Medulla oblongata (tissue), 1 donor: ENCODE measurements around the gene BANP.
A peak's percentile ranks its signal among the peaks of the same experiment; 100 is the strongest.
"Not testable (repeated sequence)": the region's sequence is repeated elsewhere in the genome, so short reads cannot be mapped to it uniquely, and the experiment has no call there.

Source experiments
- DNase-seq: peaks from one replicate; pipeline ENCODE4 v3.0.0-alpha.2; 2015; ENCODE audit errors: extremely low spot score

BANP gene

DNA sequence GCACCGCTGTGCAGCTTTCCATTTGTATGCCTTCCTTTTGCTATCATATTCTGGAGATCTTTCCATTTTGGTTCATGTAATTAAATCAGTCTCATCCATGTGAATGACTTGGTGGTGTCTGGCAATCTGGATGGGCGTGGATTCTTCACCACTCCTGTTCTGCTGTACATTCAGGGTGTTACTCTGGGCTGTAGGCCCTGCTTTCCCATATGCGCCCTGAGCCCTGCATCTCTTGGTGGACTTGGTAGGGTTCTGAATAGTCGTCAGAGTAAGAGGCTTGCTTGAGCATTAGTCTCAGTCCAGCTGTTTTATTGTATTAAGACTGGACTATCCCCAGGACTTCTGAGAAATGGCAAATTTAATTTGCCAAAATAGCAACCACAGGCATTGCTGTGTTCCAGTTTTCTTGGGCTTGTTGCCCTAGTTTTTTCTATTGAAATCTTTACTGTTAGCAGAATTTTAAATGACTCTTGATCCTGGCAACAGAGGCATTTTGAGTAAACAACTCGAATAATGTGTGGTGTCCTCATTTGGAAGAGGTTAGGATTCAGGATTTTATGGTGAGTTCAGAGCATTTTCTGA, 14.9 kb downstream of the BANP start:
- DNase-seq, result peak; percentile 17

DNA sequence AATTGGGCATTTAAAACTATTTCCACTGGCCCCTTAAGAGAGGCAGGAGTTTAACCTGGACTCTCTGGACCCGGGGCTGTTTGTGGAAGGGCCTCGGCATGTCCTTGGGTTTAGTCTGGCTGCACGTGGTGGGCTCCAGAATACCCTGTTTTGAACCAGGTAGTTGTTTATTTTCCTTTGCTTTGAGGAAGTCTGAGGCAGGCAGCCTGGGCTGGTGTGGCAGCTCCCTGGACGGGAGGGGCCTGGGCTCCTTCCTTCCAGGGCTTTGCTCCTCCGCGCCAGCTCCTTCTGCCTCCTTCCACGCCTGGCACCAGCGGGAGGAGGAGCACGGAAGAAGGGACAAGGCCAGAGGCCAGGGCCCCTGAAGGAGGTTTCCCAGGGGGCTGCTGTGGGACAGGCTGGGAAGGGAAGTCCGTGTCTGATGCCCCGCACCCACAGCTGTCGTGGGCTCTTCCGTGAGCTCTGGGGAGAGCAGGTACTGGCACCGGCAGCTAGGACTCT, 15.5 kb downstream of the BANP start:
- peak; percentile 40 for DNase-seq

- DNase-seq, result no peak
Measured at GRCh38 chr16:87968541-87968940, 17.3 kb downstream of the BANP start.

DNA sequence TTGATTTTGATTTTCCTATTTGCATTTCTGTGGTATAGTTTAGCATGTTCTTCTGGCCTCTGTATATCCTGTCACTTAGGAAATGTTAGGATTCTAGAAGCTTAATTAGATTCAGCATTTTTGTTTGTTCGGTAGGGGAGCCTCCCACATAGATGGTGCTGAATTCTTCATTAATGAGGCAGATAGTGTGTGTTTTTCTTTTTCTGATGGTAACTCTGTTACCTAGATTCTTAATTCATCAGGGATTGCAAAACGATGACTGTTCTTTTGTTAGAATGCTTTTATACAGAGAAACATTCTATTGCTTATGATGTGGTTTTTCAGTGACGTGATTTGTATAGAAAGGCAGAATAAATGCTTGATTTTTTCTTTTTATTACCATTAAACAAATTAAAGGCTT, 19.0 kb downstream of the BANP start:
- DNase-seq, result no peak

GRCh38 chr16:87971933-87972332, 20.7 kb downstream of the BANP start:
- DNase-seq, result no peak

DNA sequence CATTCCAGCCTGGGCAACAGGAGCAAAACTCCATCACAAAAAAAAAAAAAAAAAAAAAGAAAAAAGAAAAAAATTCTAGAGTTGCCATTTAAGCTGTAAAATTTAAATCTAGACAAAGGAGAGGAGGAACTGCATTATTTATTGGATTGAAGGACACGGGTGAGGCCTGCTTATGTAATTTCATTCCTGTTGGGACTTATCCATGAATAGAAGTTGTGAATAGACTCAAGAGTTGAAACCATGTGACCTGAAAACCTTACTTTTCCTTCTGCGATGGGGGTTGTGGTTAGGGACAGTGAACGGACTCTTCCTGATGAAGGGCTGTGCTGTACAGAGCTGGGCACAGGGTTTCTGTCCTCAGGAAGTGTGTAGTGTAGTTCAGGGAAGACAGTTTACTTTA, 22.5 kb downstream of the BANP start:
- DNase-seq, result no peak

- DNase-seq, result no peak
Measured at GRCh38 chr16:87974178-87974577, 22.9 kb downstream of the BANP start.

- DNase-seq, result no peak
Measured at GRCh38 chr16:87976665-87977064, 25.4 kb downstream of the BANP start.

GRCh38 chr16:87978127-87978526, 26.9 kb downstream of the BANP start:
- no peak for DNase-seq

GRCh38 chr16:87979352-87979751, 28.1 kb downstream of the BANP start:
- no peak for DNase-seq

DNA sequence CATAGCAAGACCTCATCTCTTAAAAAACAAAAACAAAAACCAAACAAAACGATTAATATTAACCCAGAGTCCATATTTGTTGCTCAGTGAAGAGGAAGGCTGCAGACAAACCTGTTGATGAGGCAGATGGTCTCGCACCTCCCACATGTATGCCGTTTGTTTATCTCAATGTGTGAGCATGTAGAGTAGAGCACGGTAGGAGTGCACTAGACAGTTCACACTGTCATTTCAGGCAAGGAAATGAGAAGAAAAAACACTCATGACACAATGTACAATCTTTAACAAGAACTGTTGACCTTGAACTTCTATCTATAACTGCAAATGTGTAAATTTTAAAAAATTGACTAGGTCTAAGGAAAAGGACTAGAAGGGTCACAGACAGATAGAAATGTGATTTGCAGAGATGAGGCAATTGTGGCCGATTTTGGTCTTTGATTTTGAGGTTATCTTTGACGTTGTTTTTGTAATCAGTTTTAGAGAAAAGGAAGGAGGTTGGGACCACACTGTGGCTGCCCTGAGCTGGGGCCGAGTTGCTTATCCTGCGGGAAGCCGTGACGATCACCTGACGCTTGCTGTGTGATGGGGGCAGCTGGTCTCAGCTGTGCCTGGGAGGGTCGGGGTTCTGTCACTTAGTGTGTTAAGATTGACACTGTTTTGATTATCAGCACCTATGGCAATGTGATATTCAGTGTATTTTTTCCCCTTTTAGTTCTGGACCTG, 28.8 kb downstream of the BANP start:
- not testable (repeated sequence) for DNase-seq

DNA sequence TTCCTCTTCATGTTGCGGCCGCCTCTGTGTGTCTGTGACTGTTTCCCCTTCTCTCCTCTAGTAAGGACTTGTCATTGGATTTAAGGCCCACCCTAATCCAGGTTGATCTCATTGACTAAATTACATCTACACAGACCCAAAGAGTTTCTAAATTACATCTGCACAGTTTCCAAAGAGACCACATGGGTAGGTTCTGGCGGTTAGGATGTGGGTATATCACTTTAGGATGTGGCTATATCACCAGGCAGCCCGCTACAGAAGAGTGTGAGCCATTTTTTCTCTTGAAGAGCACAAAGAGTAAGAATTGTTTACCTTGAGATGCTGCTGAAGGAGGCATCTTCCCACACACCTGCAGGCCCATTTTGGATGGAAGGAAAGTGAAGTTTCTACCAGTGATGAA, 30.1 kb downstream of the BANP start:
- DNase-seq, result not testable (repeated sequence)

GRCh38 chr16:87982581-87983041, 31.4 kb downstream of the BANP start:
- no peak for DNase-seq

GRCh38 chr16:87983072-87983736, 32.0 kb downstream of the BANP start:
- not testable (repeated sequence) for DNase-seq

DNA sequence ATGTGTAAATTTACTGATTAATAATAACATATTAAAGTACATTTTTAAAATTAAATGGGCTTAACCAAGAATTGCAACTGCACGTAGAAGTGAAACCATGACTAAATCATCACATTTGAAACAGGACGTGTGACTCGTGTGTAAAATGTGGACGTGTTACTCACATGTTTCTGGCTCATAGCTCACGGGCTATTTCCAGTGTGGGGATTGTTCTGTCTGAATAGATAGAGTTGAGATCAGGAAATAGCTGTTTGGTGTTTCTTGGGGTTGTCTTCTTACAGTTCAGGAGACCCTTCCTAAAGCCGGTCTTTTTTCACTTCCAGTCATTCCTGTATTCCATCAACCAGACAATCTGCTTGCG, 32.5 kb downstream of the BANP start:
- DNase-seq, result not testable (repeated sequence)

GRCh38 chr16:87984180-87984579, 32.9 kb downstream of the BANP start:
- not testable (repeated sequence) for DNase-seq

- DNase-seq, result no peak
Measured at GRCh38 chr16:87984632-87985267, 33.5 kb downstream of the BANP start.

- DNase-seq, result not testable (repeated sequence)
Measured at GRCh38 chr16:87985493-87985892, 34.3 kb downstream of the BANP start.

GRCh38 chr16:87986361-87986849, 35.2 kb downstream of the BANP start:
- not testable (repeated sequence) for DNase-seq

- not testable (repeated sequence) for DNase-seq
Measured at GRCh38 chr16:87988596-87988995, 37.4 kb downstream of the BANP start.

DNA sequence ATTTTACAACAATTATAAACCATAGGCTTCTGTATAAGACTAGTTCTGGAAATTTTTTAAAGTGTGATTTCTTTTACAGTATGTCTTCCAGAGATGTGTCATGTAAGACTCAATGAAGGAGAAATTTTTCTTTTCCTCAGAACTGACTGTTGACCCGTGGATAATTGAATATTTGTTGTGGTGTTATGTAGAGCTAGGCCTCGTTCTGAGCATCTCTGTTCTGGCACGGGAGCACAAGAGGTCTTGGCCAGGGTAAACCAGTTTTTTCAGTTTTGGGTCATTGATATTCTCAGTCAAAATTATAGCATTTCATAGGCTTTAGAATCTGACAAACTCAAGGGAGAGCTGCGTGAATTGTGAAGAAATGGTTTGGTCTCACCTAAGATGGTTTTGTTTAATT, 39.0 kb downstream of the BANP start:
- not testable (repeated sequence) for DNase-seq

- not testable (repeated sequence) for DNase-seq
Measured at GRCh38 chr16:87992142-87992541, 40.9 kb downstream of the BANP start.
